Measurements from ENCODE around the gene PON1.

PON1 gene

GRCh38 chr7:95321720-95322119, 2.6 kb downstream of the PON1 start:
- no peak for TF ChIP-seq CTCF (conservative IDR thresholded peaks at IDR 0.05; ENCODE audit: low read depth)
- no peak for DNase-seq (ENCODE audit: low spot score)
- ChIA-PET CTCF (no interaction called here), POLR2A (ENCODE audit: low non-redundant PET) (no interaction called here)
- no peak overlapping the region for H3K27ac ChIP-seq

GRCh38 chr7:95320651-95321050, 3.7 kb downstream of the PON1 start:
- CTCF ChIA-PET, result interaction anchor here (0.7 kb wide), 1 partner anchor 10 kb away, joined by 3 read pairs; no protein-coding TSS in a partner anchor
- POLR2A ChIA-PET (ENCODE audit: low non-redundant PET), result no interaction called here
- DNase-seq (ENCODE audit: low spot score), result no peak
- H3K27ac ChIP-seq, result no peak overlapping the region
- no peak for TF ChIP-seq CTCF (conservative IDR thresholded peaks at IDR 0.05; ENCODE audit: low read depth)

- DNase-seq (ENCODE audit: low spot score), result no peak
- POLR2A ChIA-PET (ENCODE audit: low non-redundant PET), result no interaction called here
- H3K27ac ChIP-seq, result no peak overlapping the region
- no peak for TF ChIP-seq CTCF (conservative IDR thresholded peaks at IDR 0.05; ENCODE audit: low read depth)
- CTCF ChIA-PET, result no interaction called here
Observed at GRCh38 chr7:95319570-95319969, 4.8 kb downstream of the PON1 start.

DNA sequence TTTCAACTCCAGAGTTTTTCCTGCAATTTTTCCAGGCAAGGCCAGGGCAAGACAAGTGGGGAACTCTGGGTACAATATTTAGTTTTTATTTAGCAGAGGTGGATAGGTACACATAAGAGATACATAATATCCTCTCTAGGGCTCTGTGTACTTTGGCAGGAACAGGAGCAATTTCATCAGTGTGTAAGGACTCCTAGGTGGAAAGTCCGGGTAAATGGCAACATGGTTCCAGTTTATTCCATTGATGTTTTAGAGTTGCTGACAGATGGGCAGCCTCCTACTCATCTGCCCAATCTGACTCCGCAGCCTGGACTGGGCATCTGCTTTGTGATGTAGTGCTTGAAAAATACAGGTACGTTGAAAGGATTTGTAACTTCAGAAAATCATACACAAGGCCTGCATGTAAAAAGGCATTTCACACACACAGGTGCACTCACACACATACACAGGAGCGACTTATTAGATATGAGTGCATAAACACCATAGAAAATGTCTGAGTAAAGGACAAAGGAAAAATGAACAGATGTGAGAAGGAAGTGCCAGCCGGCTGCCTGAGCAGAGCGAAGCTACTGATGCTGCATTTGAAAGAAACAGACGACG, 5.7 kb downstream of the PON1 start:
- H3K27ac ChIP-seq, result no peak overlapping the region
- POLR2A ChIA-PET (ENCODE audit: low non-redundant PET), result no interaction called here
- no peak for DNase-seq (ENCODE audit: low spot score)
- no peak for TF ChIP-seq CTCF (conservative IDR thresholded peaks at IDR 0.05; ENCODE audit: low read depth)
- CTCF ChIA-PET, result no interaction called here

GRCh38 chr7:95317966-95318365, 6.4 kb downstream of the PON1 start:
- no peak for DNase-seq (ENCODE audit: low spot score)
- TF ChIP-seq CTCF (conservative IDR thresholded peaks at IDR 0.05; ENCODE audit: low read depth), result no peak
- ChIA-PET CTCF (no interaction called here), POLR2A (ENCODE audit: low non-redundant PET) (no interaction called here)
- H3K27ac ChIP-seq, result no peak overlapping the region

GRCh38 chr7:95317546-95317945, 6.8 kb downstream of the PON1 start:
- no peak overlapping the region for H3K27ac ChIP-seq
- DNase-seq (ENCODE audit: low spot score), result no peak
- ChIA-PET POLR2A (ENCODE audit: low non-redundant PET) (no interaction called here), CTCF (no interaction called here)
- no peak for TF ChIP-seq CTCF (conservative IDR thresholded peaks at IDR 0.05; ENCODE audit: low read depth)

GRCh38 chr7:95316588-95316987, 7.7 kb downstream of the PON1 start:
- ChIA-PET POLR2A (ENCODE audit: low non-redundant PET) (no interaction called here), CTCF (no interaction called here)
- DNase-seq (ENCODE audit: low spot score), result no peak
- no peak overlapping the region for H3K27ac ChIP-seq
- no peak for TF ChIP-seq CTCF (conservative IDR thresholded peaks at IDR 0.05; ENCODE audit: low read depth)

All from RWPE1 (cell line).